Cardiac muscle cell (in vitro differentiated cells and primary cell): Measurements from ENCODE around the gene NXT1. TPM values are rescaled to one million over a fixed set of nuclear protein-coding genes. Genes with fewer than 3 reads are reported as not detected.

Experiments
- DNase-seq, 2 donors: peaks; one replicate each; pipeline versions ENCODE4 v3.0.0 to v3.0.0-alpha.2; 2010 to 2017; ENCODE audit warnings: low read depth in 1 of 2, low spot score in 1 of 2
- H3K27ac ChIP-seq: fragments of 200-600 bp; sonication (generic); 2 replicates; pipeline ENCODE4 v1.5.1; 2016
- H3K27me3 ChIP-seq: fragments of 200-600 bp; sonication (generic); 2 replicates; pipeline ENCODE4 v1.6.0; 2016; ENCODE audit warnings: control low read depth
- H3K36me3 ChIP-seq: fragments of 200-600 bp; sonication (generic); 2 replicates; pipeline ENCODE4 v1.5.1; 2016; ENCODE audit warnings: control low read depth
- H3K4me1 ChIP-seq: fragments of 200-600 bp; sonication (generic); 2 replicates; pipeline ENCODE4 v1.8.1; 2017; ENCODE audit warnings: low read depth, mild to moderate bottlenecking, mixed run types
- H3K4me3 ChIP-seq: fragments of 200-600 bp; sonication (generic); 2 replicates; pipeline ENCODE4 v1.5.1; 2016; ENCODE audit warnings: mild to moderate bottlenecking
- H3K9me3 ChIP-seq: fragments of 200-600 bp; sonication (generic); 2 replicates; pipeline ENCODE4 v1.5.1; 2017; ENCODE audit warnings: low read depth, mild to moderate bottlenecking, control low read depth
- CTCF ChIP-seq: IDR thresholded peaks from 2 replicates; pipeline ENCODE4 v1.5.1; 2012; ENCODE audit warnings: low read depth, mild to moderate bottlenecking, low read length
- polyA plus RNA-seq: library from polyadenylated mRNA; unstranded; fragments of >200 nt; fragmentation: Nextera tagmentation; extraction: Ambion mirVana; gene quantifications from 2 replicates; pipeline ENCODE4 v1.2.1, GENCODE V29; 2016
- total RNA-seq: library from RNA; depleted of rRNA; stranded (reverse); fragments of >200 nt; gene quantifications from 2 replicates; pipeline ENCODE4 v1.2.3, GENCODE V29; 2016

The NXT1 gene
- total and polyA plus RNA-seq, 2 experiments from 2014 or later: 27.4 to 29.1 TPM

- peak in 1 of 2 donors; percentile 20 for DNase-seq
- H3K9me3 ChIP-seq: no peaks in the 10 kb centered on the region
- no peaks in the 10 kb centered on the region for H3K36me3 ChIP-seq
- H3K27me3 ChIP-seq: no peaks in the 10 kb centered on the region
- no peak for TF ChIP-seq CTCF
- H3K4me3 ChIP-seq: no peak overlapping the region
- no peak overlapping the region for H3K27ac ChIP-seq
- H3K4me1 ChIP-seq: no peaks in the 10 kb centered on the region
Observed at GRCh38 chr20:23331450-23332350, 18.9 kb upstream of the NXT1 start.

GRCh38 chr20:23332467-23332866 is 18.1 kb upstream of the NXT1 start:
- no peak for TF ChIP-seq CTCF
- Histone ChIP-seq H3K4me1 (no peaks in the 10 kb centered on the region), H3K9me3 (no peaks in the 10 kb centered on the region), H3K27me3 (no peaks in the 10 kb centered on the region), H3K27ac (no peak overlapping the region), H3K4me3 (no peak overlapping the region), H3K36me3 (no peaks in the 10 kb centered on the region)
- no peak for DNase-seq

DNA sequence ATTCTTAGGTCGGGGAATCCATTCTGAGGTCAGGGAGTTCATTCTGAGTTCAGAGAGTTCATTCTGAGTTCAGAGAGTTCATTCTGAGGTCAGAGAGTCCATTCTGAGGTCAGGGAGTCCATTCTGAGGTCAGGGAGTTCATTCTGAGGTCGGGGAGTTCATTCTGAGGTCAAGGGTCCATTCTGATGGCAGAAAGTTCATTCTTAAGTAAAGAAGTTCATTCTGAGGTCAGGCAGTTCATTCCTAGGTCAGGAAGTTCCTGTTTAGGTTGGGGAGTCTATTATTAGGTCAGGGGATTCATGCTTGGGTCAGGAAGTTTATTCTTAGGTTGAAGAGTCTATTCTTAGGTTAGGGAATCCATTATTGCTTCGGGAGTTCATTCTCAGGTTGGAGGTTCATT is 16.5 kb upstream of the NXT1 start:
- Histone ChIP-seq H3K4me1 (no peaks in the 10 kb centered on the region), H3K27ac (no peak overlapping the region), H3K9me3 (no peaks in the 10 kb centered on the region), H3K27me3 (no peaks in the 10 kb centered on the region), H3K4me3 (no peak overlapping the region), H3K36me3 (no peaks in the 10 kb centered on the region)
- no peak for DNase-seq
- TF ChIP-seq CTCF: no peak

DNA sequence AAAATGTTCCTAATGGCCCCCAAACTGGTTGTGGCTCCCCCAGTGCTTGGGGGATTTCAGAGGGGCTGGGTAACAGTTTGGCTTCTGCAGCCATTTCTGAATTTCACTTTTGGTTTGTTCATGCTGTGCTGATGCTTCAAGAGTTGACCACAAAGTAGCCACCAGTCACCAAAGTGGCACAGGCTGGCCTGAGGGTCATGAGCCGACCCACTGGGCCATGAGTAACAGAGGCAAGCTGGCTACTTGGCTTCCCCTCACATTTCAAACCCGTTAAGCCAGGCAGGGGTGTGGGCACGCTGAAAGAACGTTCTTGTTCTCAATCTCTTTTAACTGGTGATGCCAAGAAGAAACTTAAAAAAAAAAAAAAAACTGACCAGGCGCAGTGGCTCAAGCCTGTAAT is 15.1 kb upstream of the NXT1 start:
- no peak overlapping the region for H3K27ac ChIP-seq
- no peaks in the 10 kb centered on the region for H3K36me3 ChIP-seq
- no peaks in the 10 kb centered on the region for H3K4me1 ChIP-seq
- no peaks in the 10 kb centered on the region for H3K9me3 ChIP-seq
- no peak for DNase-seq
- TF ChIP-seq CTCF: no peak
- no peaks in the 10 kb centered on the region for H3K27me3 ChIP-seq
- H3K4me3 ChIP-seq: no peak overlapping the region

GRCh38 chr20:23336476-23336875 is 14.1 kb upstream of the NXT1 start:
- TF ChIP-seq CTCF: no peak
- Histone ChIP-seq H3K27me3 (no peaks in the 10 kb centered on the region), H3K36me3 (no peaks in the 10 kb centered on the region), H3K4me3 (no peak overlapping the region), H3K27ac (no peak overlapping the region), H3K4me1 (no peaks in the 10 kb centered on the region), H3K9me3 (no peaks in the 10 kb centered on the region)
- no peak for DNase-seq
